Measurements from ENCODE around the gene HPD.

DNA sequence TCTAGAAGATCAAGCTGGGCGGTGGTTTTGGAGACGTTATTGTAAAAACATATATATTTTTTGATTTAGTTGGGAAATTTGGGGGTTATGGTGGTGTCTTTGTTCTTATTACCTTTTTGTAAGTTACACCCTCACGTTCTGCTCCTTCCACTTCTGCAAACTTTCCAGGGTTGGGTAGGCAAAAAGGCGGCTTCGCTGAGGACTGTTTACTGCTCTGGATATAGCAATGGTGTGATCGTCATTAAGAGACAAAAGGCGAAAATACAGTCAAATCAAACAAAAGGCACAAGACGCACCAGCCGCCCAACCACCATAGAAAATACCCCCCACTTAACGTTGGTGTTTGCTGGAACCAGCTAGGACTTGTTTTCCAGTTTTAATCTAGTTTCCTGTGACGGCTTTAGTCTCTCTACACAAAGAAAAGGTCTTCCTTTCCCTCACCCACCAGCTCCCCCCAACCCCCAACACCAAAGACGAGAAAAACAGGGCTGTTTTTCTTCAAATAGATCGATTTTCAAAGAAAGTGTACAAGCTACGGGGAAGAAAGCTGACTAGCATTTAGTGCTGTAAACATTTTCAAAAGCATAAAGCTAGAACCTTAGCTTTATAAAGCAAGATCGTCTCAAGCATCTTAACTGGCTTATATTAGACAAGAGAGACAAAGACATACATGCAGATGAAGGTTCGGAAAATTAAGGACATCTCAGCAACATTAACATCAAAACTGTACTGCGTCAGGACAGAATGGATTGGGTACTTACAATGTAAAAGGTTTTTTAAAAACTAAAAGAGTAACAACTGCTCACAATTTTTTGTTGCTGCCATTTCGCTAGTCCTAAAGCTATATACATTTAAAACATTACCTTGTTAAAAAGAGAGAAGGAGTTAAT lies 56.8 kb downstream of the HPD start:
- TF ChIP-seq, protein P1, sequence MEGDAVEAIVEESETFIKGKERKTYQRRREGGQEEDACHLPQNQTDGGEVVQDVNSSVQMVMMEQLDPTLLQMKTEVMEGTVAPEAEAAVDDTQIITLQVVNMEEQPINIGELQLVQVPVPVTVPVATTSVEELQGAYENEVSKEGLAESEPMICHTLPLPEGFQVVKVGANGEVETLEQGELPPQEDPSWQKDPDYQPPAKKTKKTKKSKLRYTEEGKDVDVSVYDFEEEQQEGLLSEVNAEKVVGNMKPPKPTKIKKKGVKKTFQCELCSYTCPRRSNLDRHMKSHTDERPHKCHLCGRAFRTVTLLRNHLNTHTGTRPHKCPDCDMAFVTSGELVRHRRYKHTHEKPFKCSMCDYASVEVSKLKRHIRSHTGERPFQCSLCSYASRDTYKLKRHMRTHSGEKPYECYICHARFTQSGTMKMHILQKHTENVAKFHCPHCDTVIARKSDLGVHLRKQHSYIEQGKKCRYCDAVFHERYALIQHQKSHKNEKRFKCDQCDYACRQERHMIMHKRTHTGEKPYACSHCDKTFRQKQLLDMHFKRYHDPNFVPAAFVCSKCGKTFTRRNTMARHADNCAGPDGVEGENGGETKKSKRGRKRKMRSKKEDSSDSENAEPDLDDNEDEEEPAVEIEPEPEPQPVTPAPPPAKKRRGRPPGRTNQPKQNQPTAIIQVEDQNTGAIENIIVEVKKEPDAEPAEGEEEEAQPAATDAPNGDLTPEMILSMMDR (IDR thresholded peaks at IDR 0.05), result no peak
- TF ChIP-seq POLR2A (IDR thresholded peaks at IDR 0.05), result no peak
